H1 (cell line): ENCODE measurements around the gene C17orf107. TPM values are rescaled to one million over a fixed set of nuclear protein-coding genes. Genes with fewer than 3 reads are reported as not detected.

ENCODE experiments used
- CTCF ChIA-PET: fragments of 300-600 bp; sonication (Branson Sonifier 250); formaldehyde crosslinking; loops from one replicate; lab custom pipeline; 2021; ENCODE audit not compliant: partially characterized antibody; lab: Charles Lee
- POLR2A ChIA-PET: fragments of 300-600 bp; sonication (Branson Sonifier 250); formaldehyde crosslinking; loops from one replicate; lab custom pipeline; 2021; ENCODE audit warnings: inconsistent platforms; ENCODE audit not compliant: partially characterized antibody; lab: Charles Lee
- DNase-seq, 2 experiments: peaks; one replicate each; pipeline versions ENCODE4 v3.0.0 to v3.0.0-alpha.2; 2010 to 2022; ENCODE audit warnings: low spot score in 2 of 2, low read depth in 1 of 2, mixed read lengths in 1 of 2
- FAIRE-seq: peaks from 2 replicates; lab custom pipeline; 2011; peaks lifted over from hg19 to GRCh38; lab: Jason Lieb, UNC
- H2AFZ ChIP-seq: 2 replicates; pipeline ENCODE4 v1.8.1; 2012; ENCODE audit warnings: low read length, inconsistent platforms
- H2AK5ac ChIP-seq: 2 replicates; pipeline ENCODE4 v1.6.1; 2013; ENCODE audit warnings: low read depth, low read length
- H2BK120ac ChIP-seq: replicated peaks from 2 replicates; pipeline ENCODE3; 2013; ENCODE audit warnings: low read depth, low read length, inconsistent platforms
- H2BK12ac ChIP-seq: 2 replicates; pipeline ENCODE4 v1.6.1; 2013; ENCODE audit warnings: low read depth, low read length
- H2BK15ac ChIP-seq: 2 replicates; pipeline ENCODE4 v1.6.1; 2013; ENCODE audit warnings: low read length
- H2BK20ac ChIP-seq: 2 replicates; pipeline ENCODE4 v1.6.1; 2013; ENCODE audit warnings: low read length
- H2BK5ac ChIP-seq: 2 replicates; pipeline ENCODE4 v1.6.1; 2013; ENCODE audit warnings: low read depth, low read length
- H3K14ac ChIP-seq: 2 replicates; pipeline ENCODE4 v1.6.1; 2013; ENCODE audit warnings: inconsistent platforms; ENCODE audit not compliant: insufficient read length
- H3K18ac ChIP-seq: 2 replicates; pipeline ENCODE4 v1.6.1; 2013; ENCODE audit warnings: low read length; ENCODE audit errors: extremely low read depth
- H3K23ac ChIP-seq: 2 replicates; pipeline ENCODE4 v1.6.1; 2013; ENCODE audit warnings: inconsistent platforms; ENCODE audit not compliant: insufficient read length
- H3K23me2 ChIP-seq: 2 replicates; pipeline ENCODE4 v1.6.1; 2013; ENCODE audit warnings: low read depth, low read length
- H3K27ac ChIP-seq: 2 replicates; pipeline ENCODE4 v1.6.1; 2011; ENCODE audit warnings: low read depth, low read length, inconsistent platforms
- H3K27me3 ChIP-seq, 4 experiments: replicated peaks in 1 of 4; 1 replicate in 1 of 4; 2 replicates in 3 of 4; pipeline versions ENCODE4 v1.6.1 to v1.8.1; 2011 to 2013; ENCODE audit warnings: low read length in 3 of 4, mild to moderate bottlenecking in 3 of 4, inconsistent platforms in 2 of 4, mixed read lengths in 2 of 4, moderate library complexity in 1 of 4; ENCODE audit not compliant: control insufficient read depth in 3 of 4, insufficient read depth in 3 of 4; ENCODE audit errors: extremely low read depth in 1 of 4
- H3K36me3 ChIP-seq, 4 experiments: 2 replicates each; pipeline versions ENCODE4 v1.6.1 to v1.8.1; 2011 to 2013; ENCODE audit warnings: mild to moderate bottlenecking in 4 of 4, low read length in 3 of 4, moderate library complexity in 2 of 4, control low read depth in 1 of 4, inconsistent platforms in 1 of 4; ENCODE audit not compliant: insufficient read depth in 4 of 4, control insufficient read depth in 2 of 4
- H3K4ac ChIP-seq: replicated peaks from 2 replicates; pipeline ENCODE3; 2013; ENCODE audit warnings: low read length, low read depth, mixed read lengths, inconsistent platforms; ENCODE audit not compliant: insufficient read length
- H3K4me1 ChIP-seq, 4 experiments: replicated peaks in 1 of 4; 1 replicate in 1 of 4; 2 replicates in 3 of 4; pipeline versions ENCODE4 v1.6.1 to v1.8.1; 2011 to 2013; ENCODE audit warnings: low read length in 3 of 4, inconsistent platforms in 2 of 4, mixed read lengths in 1 of 4; ENCODE audit not compliant: insufficient read depth in 4 of 4, control insufficient read depth in 3 of 4
- H3K4me2 ChIP-seq, 2 experiments: 2 replicates each; pipeline versions ENCODE4 v1.6.1 to v1.8.1; 2011 to 2013; ENCODE audit warnings: low read depth in 2 of 2, low read length in 2 of 2, control low read depth in 1 of 2, inconsistent platforms in 1 of 2, mild to moderate bottlenecking in 1 of 2; ENCODE audit not compliant: insufficient read depth in 1 of 2
- H3K4me3 ChIP-seq, 4 experiments: fragments of 200-600, 300-600 bp in 1 of 4; sonication (generic), shearing (Covaris generic), sonication (Bioruptor Twin) in 1 of 4; 2 replicates each; pipeline versions ENCODE4 v1.5.1 to v1.8.1; 2011 to 2016; ENCODE audit warnings: low read length in 4 of 4, low read depth in 3 of 4, control low read depth in 2 of 4, inconsistent platforms in 2 of 4, mild to moderate bottlenecking in 2 of 4, mixed read lengths in 1 of 4, moderate library complexity in 1 of 4; ENCODE audit not compliant: insufficient read depth in 2 of 4; ENCODE audit errors: extremely low read depth in 1 of 4
- H3K56ac ChIP-seq: replicated peaks from 2 replicates; pipeline ENCODE3; 2013; ENCODE audit warnings: low read depth, mild to moderate bottlenecking, mixed read lengths, low read length, inconsistent platforms; ENCODE audit not compliant: insufficient read length
- H3K79me1 ChIP-seq: 2 replicates; pipeline ENCODE4 v1.6.1; 2013; ENCODE audit warnings: low read depth, low read length, control low read depth
- H3K79me2 ChIP-seq, 2 experiments: 2 replicates each; pipeline versions ENCODE4 v1.6.1 to v1.8.1; 2012 to 2013; ENCODE audit warnings: low read length in 2 of 2, mild to moderate bottlenecking in 2 of 2, inconsistent platforms in 1 of 2; ENCODE audit not compliant: insufficient read depth in 2 of 2, control insufficient read depth in 1 of 2
- H3K9ac ChIP-seq, 4 experiments: replicated peaks in 1 of 4; 1 replicate in 1 of 4; 2 replicates in 3 of 4; pipeline versions ENCODE4 v1.6.1 to v1.8.1; 2011 to 2013; ENCODE audit warnings: low read depth in 3 of 4, low read length in 3 of 4, control low read depth in 2 of 4, mild to moderate bottlenecking in 2 of 4, moderate library complexity in 2 of 4, inconsistent platforms in 1 of 4; ENCODE audit errors: extremely low read depth in 1 of 4
- H3K9me3 ChIP-seq, 2 experiments: 2 replicates each; pipeline versions ENCODE4 v1.6.1 to v1.8.1; 2012 to 2013; ENCODE audit warnings: mild to moderate bottlenecking in 2 of 2, moderate library complexity in 2 of 2, control low read depth in 1 of 2, inconsistent platforms in 1 of 2, low read depth in 1 of 2, low read length in 1 of 2, mixed read lengths in 1 of 2; ENCODE audit not compliant: insufficient read depth in 2 of 2
- H4K20me1 ChIP-seq, 2 experiments: replicated peaks in 1 of 2; 2 replicates each; pipeline versions ENCODE3 to v1.8.1; 2011 to 2013; ENCODE audit warnings: inconsistent platforms in 2 of 2, low read length in 2 of 2, mild to moderate bottlenecking in 1 of 2; ENCODE audit not compliant: insufficient read depth in 2 of 2, control insufficient read depth in 1 of 2
- H4K5ac ChIP-seq: 2 replicates; pipeline ENCODE4 v1.6.1; 2013; ENCODE audit warnings: low read length, low read depth, mixed read lengths, inconsistent platforms; ENCODE audit not compliant: insufficient read length
- H4K8ac ChIP-seq: 2 replicates; pipeline ENCODE4 v1.8.0; 2013; ENCODE audit warnings: mild to moderate bottlenecking, moderate library complexity, low read length, inconsistent platforms; ENCODE audit not compliant: insufficient read depth; ENCODE audit errors: extremely low read depth
- H4K91ac ChIP-seq: replicated peaks from 2 replicates; pipeline ENCODE3; 2013; ENCODE audit warnings: low read length, mixed read lengths, inconsistent platforms; ENCODE audit not compliant: insufficient read length
- CHD1 ChIP-seq: IDR thresholded peaks from 2 replicates; pipeline ENCODE4 v1.6.1; 2012; ENCODE audit warnings: low read depth, low read length, improper control_type of control experiment
- CHD2 ChIP-seq: IDR thresholded peaks from 2 replicates; pipeline ENCODE4 v1.6.1; 2012; ENCODE audit warnings: low read length, improper control_type of control experiment
- CREB1 ChIP-seq: IDR thresholded peaks from 2 replicates; pipeline ENCODE4 v1.6.1; 2012; ENCODE audit warnings: inconsistent platforms
- EP300 ChIP-seq, 2 experiments: IDR thresholded peaks; 1 replicate in 1 of 2; 2 replicates in 1 of 2; pipeline ENCODE4 v1.6.1; 2011 to 2012; ENCODE audit warnings: low read depth in 2 of 2, low read length in 2 of 2, mild to moderate bottlenecking in 2 of 2, borderline replicate concordance in 1 of 2, inconsistent platforms in 1 of 2, moderate library complexity in 1 of 2
- EZH2 ChIP-seq: fragments of 200-600 bp; sonication (generic); IDR thresholded peaks from 2 replicates; pipeline ENCODE4 v1.7.1; 2012; ENCODE audit warnings: low read depth, mild to moderate bottlenecking, moderate library complexity, low read length, inconsistent platforms; ENCODE audit not compliant: severe bottlenecking
- KDM4A ChIP-seq: IDR thresholded peaks from one replicate; pipeline ENCODE4 v1.7.1; 2012; ENCODE audit warnings: low read depth, mild to moderate bottlenecking, moderate library complexity, low read length, inconsistent platforms; ENCODE audit not compliant: severe bottlenecking
- MAFK ChIP-seq: IDR thresholded peaks from 2 replicates; pipeline ENCODE4 v1.6.1; 2012; ENCODE audit warnings: low read depth, mild to moderate bottlenecking, improper control_type of control experiment, low read length
- NANOG ChIP-seq: IDR thresholded peaks from 2 replicates; pipeline ENCODE4 v1.6.1; 2011; ENCODE audit warnings: low read length, low read depth, mild to moderate bottlenecking, inconsistent platforms; ENCODE audit not compliant: insufficient read depth, poor library complexity, severe bottlenecking
- PHF8 ChIP-seq: fragments of 200-600 bp; sonication (generic); conservative IDR thresholded peaks from 2 replicates; pipeline ENCODE4 v1.7.1; 2012; ENCODE audit warnings: low read depth, mild to moderate bottlenecking, inconsistent platforms, low read length, moderate library complexity
- POLR2A ChIP-seq, 2 experiments: IDR thresholded peaks; 1 replicate in 1 of 2; 2 replicates in 1 of 2; pipeline ENCODE4 v1.6.1; 2011; ENCODE audit warnings: low read depth in 2 of 2, low read length in 2 of 2, mild to moderate bottlenecking in 2 of 2; ENCODE audit errors: control extremely low read depth in 1 of 2
- SP2 ChIP-seq: IDR thresholded peaks from 2 replicates; pipeline ENCODE4 v1.6.1; 2012; ENCODE audit warnings: mild to moderate bottlenecking, low read length, inconsistent platforms
- SP4 ChIP-seq: IDR thresholded peaks from 2 replicates; pipeline ENCODE4 v1.6.1; 2012; ENCODE audit warnings: low read length, inconsistent platforms
- SRF ChIP-seq: IDR thresholded peaks from 2 replicates; pipeline ENCODE4 v1.6.1; 2011; ENCODE audit warnings: mild to moderate bottlenecking, low read depth, low read length, moderate library complexity
- SUZ12 ChIP-seq: fragments of 200-600 bp; sonication (generic); IDR thresholded peaks from 2 replicates; pipeline ENCODE4 v1.6.1; 2012; ENCODE audit warnings: mild to moderate bottlenecking, inconsistent platforms, low read length, moderate library complexity, mixed read lengths
- WGBS, 2 experiments: shearing (Covaris generic) in 1 of 2; methylation state at CpG; one replicate each; pipeline versions ENCODE4 v1.1.6 to v1.1.7; 2013 to 2015; ENCODE audit warnings: low lambda C conversion rate in 2 of 2, mixed read lengths in 2 of 2, inconsistent platforms in 1 of 2, low coverage in 1 of 2, missing lambda C conversion rate in 1 of 2; ENCODE audit not compliant: insufficient replicate concordance in 2 of 2, insufficient coverage in 1 of 2, insufficient read length in 1 of 2; ENCODE audit errors: extremely low coverage in 1 of 2, missing lambda C conversion rate in 1 of 2; 5-methylcytosine and 5-hydroxymethylcytosine counted together
- polyA plus RNA-seq, 7 experiments: library from polyadenylated mRNA; depleted of rRNA in 3 of 7; stranded (reverse) in 5 of 7; unstranded in 2 of 7; fragments of >200 nt in 5 of 7; fragments of 200-250 nt in 2 of 7; gene quantifications; 1 replicate in 5 of 7; 2 replicates in 1 of 7; 4 replicates in 1 of 7; pipeline versions ENCODE4 v1.2.1 to v1.2.3, GENCODE V29; 2011 to 2013; ENCODE audit warnings: missing spikeins in 2 of 7, mixed read lengths in 2 of 7
- total RNA-seq: library from RNA; stranded (reverse); fragmentation: NEBNext Ultra II Directional; extraction: Animal tissue kit (Norgen Biotek cat#: 25700); gene quantifications from 2 replicates; pipeline ENCODE4 v1.2.1, GENCODE V29; 2021

C17orf107 gene
- total and polyA plus RNA-seq, 2 of the 8 experiments (the other 6 are each of a cell fraction or from before 2014, with no cell fraction given), result 0.39 to 0.45 TPM

DNA sequence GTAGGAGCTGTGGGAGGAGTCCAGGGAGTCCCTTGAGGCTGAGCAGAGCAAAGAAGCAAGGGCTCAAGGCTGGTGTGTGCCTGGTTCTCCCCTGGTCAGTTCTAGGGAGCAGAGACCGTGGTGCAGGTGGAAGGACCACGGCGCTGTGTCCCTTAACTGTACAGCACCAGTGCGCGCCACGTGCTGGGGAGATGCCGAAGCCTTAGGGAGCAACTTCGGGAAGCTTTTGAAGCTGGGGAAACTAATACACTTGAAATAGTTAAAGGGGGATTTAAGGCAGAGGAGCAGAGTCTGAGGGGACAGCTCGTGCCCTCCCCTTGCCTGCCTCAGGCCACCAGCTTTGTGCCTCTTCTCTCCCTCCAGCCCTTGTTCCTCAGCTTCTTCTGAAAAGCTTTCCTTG, 38.7 kb upstream of the C17orf107 start:
- peak overlapping the region in 1 of 4 experiments; percentile 14; a peak in 1 of 7 replicates for H3K9ac ChIP-seq
- H3K4me2 ChIP-seq, result peak overlapping the region; percentile 54 to 67; a peak in 2 of 4 replicates
- ChIA-PET POLR2A (interaction anchor here (0.8 to 2.7 kb wide), 9 partner anchors 12 to 157 kb away, joined by 3 to 10 read pairs (median 4); partner anchors contain the start of gene PELP1), CTCF (interaction anchor here (0.6 to 5.5 kb wide), 8 partner anchors 10 to 45 kb away, joined by 3 to 34 read pairs (median 4); no protein-coding TSS in a partner anchor)
- peaks cover 7% of the 10 kb centered on the region for H3K79me1 ChIP-seq
- peaks cover 20 to 36% (median 28%) of the 10 kb centered on the region in 4 experiments for H3K4me1 ChIP-seq
- peak overlapping the region in 1 of 4 experiments; percentile 42; a peak in 1 of 8 replicates for H3K4me3 ChIP-seq
- no peaks in the 10 kb centered on the region for H3K23me2 ChIP-seq
- H3K4ac ChIP-seq, result peak overlapping the region; percentile 10
- 0 out of 2 replicates have a peak overlapping the region, but pooled peaks have one; percentile 4 for H2BK5ac ChIP-seq
- H2BK120ac ChIP-seq, result peak overlapping the region; percentile 7
- peaks cover 0 to 1% of the 10 kb centered on the region in 2 experiments for H4K20me1 ChIP-seq
- no peak overlapping the region for H4K5ac ChIP-seq
- DNase-seq (no peak), FAIRE-seq (no peak)
- H2BK12ac ChIP-seq, result peak overlapping the region; percentile 27
- H3K56ac ChIP-seq, result no peak overlapping the region
- H3K14ac ChIP-seq, result no peak overlapping the region
- H3K36me3 ChIP-seq, result no peaks in the 10 kb centered on the region
- H2BK15ac ChIP-seq, result peak overlapping the region; percentile 0; the same call in 1 of the 2 replicates
- H2BK20ac ChIP-seq, result no peak overlapping the region
- H3K18ac ChIP-seq, result 0 out of 2 replicates have a peak overlapping the region, but pooled peaks have one; percentile 17
- no peak overlapping the region for H2AFZ ChIP-seq
- no peak overlapping the region for H3K23ac ChIP-seq
- peaks cover 0 to 26% of the 10 kb centered on the region in 2 experiments; a peak in 2 of 4 replicates for H3K79me2 ChIP-seq
- peak overlapping the region; percentile 13 for H4K91ac ChIP-seq
- no peaks in the 10 kb centered on the region for H3K9me3 ChIP-seq
- 80% methylated on average over 9 of the region's 9 CpGs; no CpG with 5 or more reads in 1 of the 2 experiments for WGBS, 2 experiments
- H3K27me3 ChIP-seq, result no peaks in the 10 kb centered on the region
- no peak overlapping the region for H3K27ac ChIP-seq
- H4K8ac ChIP-seq, result no peak overlapping the region
- H2AK5ac ChIP-seq, result peak overlapping the region; percentile 69; the same call in 1 of the 2 replicates
- TF ChIP-seq KDM4A, result no peak
- no peak for TF ChIP-seq SUZ12
- TF ChIP-seq PHF8, result no peak
- TF ChIP-seq CREB1, result no peak
- TF ChIP-seq POLR2A (IDR thresholded peaks at IDR 0.05; ENCODE audit: control extremely low read depth in 1 of 2, low read depth in 2 of 2, low read length in 2 of 2), result no peak
- no peak for TF ChIP-seq EZH2
- TF ChIP-seq NANOG, result no peak
- TF ChIP-seq EP300 (IDR thresholded peaks at IDR 0.05; ENCODE audit: borderline replicate concordance in 1 of 2, low read depth in 2 of 2, low read length in 2 of 2), result no peak
- no peak for TF ChIP-seq CHD2
- no peak for TF ChIP-seq CHD1
- TF ChIP-seq SRF, result no peak
- no peak for TF ChIP-seq MAFK
- no peak for TF ChIP-seq SP2
- no peak for TF ChIP-seq SP4
